Amniotic epithelial cell (primary cell): Measurements from ENCODE around the gene NXT2.
"Not testable (repeated sequence)": the region's sequence is repeated elsewhere in the genome, so short reads cannot be mapped to it uniquely, and the experiment has no call there.

Experiments
- DNase-seq: peaks from one replicate; pipeline ENCODE4 v3.0.0-alpha.2; 2010; ENCODE audit warnings: low read depth

The NXT2 gene

GRCh38 chrX:109536439-109537323 is at the start of gene NXT2:
NXT2 (plus strand) TSS chrX:109536844; CDS start chrX:109537007, 163 bp downstream.
- peak; percentile 89 for DNase-seq

GRCh38 chrX:109487640-109488039 is 49.0 kb upstream of the NXT2 start:
- DNase-seq = no peak

- no peak for DNase-seq
These were observed 47.5 kb upstream of the NXT2 start for GRCh38 chrX:109489174-109489573.

GRCh38 chrX:109498434-109498833 is 38.2 kb upstream of the NXT2 start:
- no peak for DNase-seq

GRCh38 chrX:109501176-109501575 is 35.5 kb upstream of the NXT2 start:
- DNase-seq = no peak

- no peak for DNase-seq
These were observed 27.7 kb upstream of the NXT2 start for GRCh38 chrX:109508915-109509314.

GRCh38 chrX:109511113-109511512 is 25.5 kb upstream of the NXT2 start:
- DNase-seq = no peak

GRCh38 chrX:109519001-109519400 is 17.6 kb upstream of the NXT2 start:
- no peak for DNase-seq

GRCh38 chrX:109533005-109533404 is 3.6 kb upstream of the NXT2 start:
- DNase-seq = no peak

- DNase-seq = peak; percentile 9
These were observed 3.0 kb upstream of the NXT2 start for GRCh38 chrX:109533631-109534030.

GRCh38 chrX:109534933-109535332 is 1.7 kb upstream of the NXT2 start:
- DNase-seq = no peak

GRCh38 chrX:109535578-109535977 is 1.1 kb upstream of the NXT2 start:
- no peak for DNase-seq

- DNase-seq = peak; percentile 89
These were observed 651 bp downstream of the NXT2 start for GRCh38 chrX:109537324-109537665.

- not testable (repeated sequence) for DNase-seq
These were observed 2.4 kb downstream of the NXT2 start for GRCh38 chrX:109539007-109539406.

- no peak for DNase-seq
These were observed 17.2 kb downstream of the NXT2 start for GRCh38 chrX:109553862-109554261.

GRCh38 chrX:109576083-109576482 is 39.4 kb downstream of the NXT2 start:
- DNase-seq = not testable (repeated sequence)

GRCh38 chrX:109577055-109577454 is 40.4 kb downstream of the NXT2 start:
- DNase-seq = no peak

GRCh38 chrX:109578916-109579315 is 42.3 kb downstream of the NXT2 start:
- DNase-seq = no peak

GRCh38 chrX:109585488-109585887 is 48.8 kb downstream of the NXT2 start:
- no peak for DNase-seq

GRCh38 chrX:109590176-109590575 is 53.5 kb downstream of the NXT2 start:
- DNase-seq = no peak
